Measurements from ENCODE around the gene ATP1A4. TPM values are rescaled to one million over a fixed set of nuclear protein-coding genes. Genes with fewer than 3 reads are reported as not detected.

The ATP1A4 gene
- total and polyA plus RNA-seq, 9 of the 15 experiments (the other 6 are each of a cell fraction or from before 2014, with no cell fraction given), result 0.07 TPM; not detected in 8

- TF ChIP-seq MGA (IDR thresholded peaks at IDR 0.05) (no peak), XRCC5 (IDR thresholded peaks at IDR 0.05; ENCODE audit: low read depth, low read length) (no peak), ZNF324 (CRISPR knock-in tag; IDR thresholded peaks at IDR 0.05) (no peak), BRD9 (IDR thresholded peaks at IDR 0.05; ENCODE audit: low read depth, partially characterized antibody) (no peak), NKRF (IDR thresholded peaks at IDR 0.05; ENCODE audit: borderline replicate concordance) (no peak), NONO (IDR thresholded peaks at IDR 0.05; ENCODE audit: low read depth in 2 of 2, low read length in 1 of 2) (no peak), CTCFL (IDR thresholded peaks at IDR 0.05; ENCODE audit: borderline replicate concordance, insufficient read depth, low read depth, low read length, poor library complexity, severe bottlenecking) (no peak)
Observed at GRCh38 chr1:160177667-160178066, 26.3 kb downstream of the ATP1A4 start (continued).

All from K562 (cell line).